Panc1 (cell line): ENCODE measurements around the gene STAU1. TPM values are rescaled to one million over a fixed set of nuclear protein-coding genes. Genes with fewer than 3 reads are reported as not detected.

Experiments used
- ATAC-seq: fragments of 200-7000 bp; cut with Tn5 transposase; 2 replicates; pipeline ENCODE4 v1.9.1; 2020; ENCODE audit warnings: mild to moderate bottlenecking, moderate library complexity
- BruUV-seq: library from RNA; stranded (reverse); fragments of 400-500 nt; replicated peaks from 2 replicates; lab custom pipeline; 2021; lab: Mats Ljungman, UMichigan
- CTCF ChIA-PET: fragments of 300-600 bp; sonication (Branson Sonifier 250); formaldehyde crosslinking; loops from one replicate; lab custom pipeline; 2022; ENCODE audit warnings: antibody characterized with exemption; lab: Charles Lee
- POLR2A ChIA-PET: fragments of 300-600 bp; sonication (Branson Sonifier 250); formaldehyde crosslinking; loops from one replicate; lab custom pipeline; 2022; ENCODE audit warnings: antibody characterized with exemption; lab: Charles Lee
- DNase-seq: peaks from one replicate; pipeline ENCODE4 v3.0.0-alpha.2; 2010; ENCODE audit warnings: low read depth, low spot score
- H3K27ac ChIP-seq: 2 replicates; pipeline ENCODE4 v1.5.1; 2011; ENCODE audit warnings: mild to moderate bottlenecking, low read length, inconsistent platforms
- H3K27me3 ChIP-seq: fragments of 200-500 bp; sonication (Bioruptor generic); 2 replicates; pipeline ENCODE4 v1.6.0; 2014; ENCODE audit warnings: low read length, inconsistent platforms; ENCODE audit not compliant: control insufficient read depth, insufficient read depth
- H3K36me3 ChIP-seq: fragments of 200-500 bp; sonication (Bioruptor generic); 2 replicates; pipeline ENCODE4 v1.5.1; 2014; ENCODE audit warnings: inconsistent platforms, mild to moderate bottlenecking, low read length, moderate library complexity; ENCODE audit not compliant: control insufficient read depth, insufficient read depth
- H3K4me1 ChIP-seq: 2 replicates; pipeline ENCODE4 v1.5.1; 2011; ENCODE audit warnings: inconsistent platforms, mild to moderate bottlenecking, low read length, moderate library complexity; ENCODE audit not compliant: control insufficient read depth, insufficient read depth
- H3K4me3 ChIP-seq, 2 experiments: 2 replicates each; pipeline ENCODE4 v1.5.1; 2011 to 2012; ENCODE audit warnings: low read depth in 2 of 2, low read length in 2 of 2, mild to moderate bottlenecking in 2 of 2, inconsistent platforms in 1 of 2, moderate library complexity in 1 of 2
- H3K9me3 ChIP-seq: fragments of 200-500 bp; sonication (Bioruptor generic); 2 replicates; pipeline ENCODE4 v1.5.1; 2014; ENCODE audit warnings: low read depth, mild to moderate bottlenecking, inconsistent platforms, low read length, moderate library complexity; ENCODE audit not compliant: control insufficient read depth, insufficient read depth
- CTCF ChIP-seq: fragments of 450-650 bp; IDR thresholded peaks from 2 replicates; pipeline ENCODE4 v1.5.1; 2017; ENCODE audit warnings: mild to moderate bottlenecking
- POLR2AphosphoS5 ChIP-seq: IDR thresholded peaks from 2 replicates; pipeline ENCODE4 v1.6.1; 2012; ENCODE audit warnings: mild to moderate bottlenecking, low read depth, low read length, moderate library complexity
- REST ChIP-seq, 2 experiments: IDR thresholded peaks; 2 replicates each; pipeline ENCODE4 v1.6.1; 2011 to 2012; ENCODE audit warnings: low read depth in 2 of 2, control low read depth in 1 of 2, low read length in 1 of 2, mild to moderate bottlenecking in 1 of 2, moderate library complexity in 1 of 2; ENCODE audit not compliant: insufficient read depth in 1 of 2
- SIN3A ChIP-seq: IDR thresholded peaks from 2 replicates; pipeline ENCODE4 v1.6.1; 2012; ENCODE audit warnings: low read depth, mild to moderate bottlenecking, low read length, moderate library complexity, borderline replicate concordance; ENCODE audit not compliant: insufficient read depth
- TCF7L2 ChIP-seq: IDR thresholded peaks from 2 replicates; pipeline ENCODE4 v1.6.1; 2011; ENCODE audit warnings: mild to moderate bottlenecking, low read depth, low read length, inconsistent platforms
- in situ Hi-C: cut with HindIII; loops from 2 replicates; pipeline ENCODE4 v1.10.0; 2016; ENCODE audit warnings: low sequenced_read_pairs, low pct_unique_long_range_greater_than_20kb
- intact Hi-C: fragments of 100-400 bp; cut with micrococcal nuclease; formaldehyde crosslinking; loops from one replicate; pipeline ENCODE4 v1.10.0; 2022; ENCODE audit not compliant: unreplicated experiment
- total RNA-seq: library from RNA; stranded (reverse); gene quantifications from one replicate; pipeline ENCODE4 v1.2.1, GENCODE V29; 2021; ENCODE audit not compliant: unreplicated experiment

STAU1 gene
- total RNA-seq, 1 experiment from 2014 or later = 103 TPM

- intact Hi-C loops = no loop called here
- no peaks in the 10 kb centered on the region for H3K27me3 ChIP-seq
- no peak for TF ChIP-seq SIN3A
- TF ChIP-seq TCF7L2 = no peak
- no peak for TF ChIP-seq CTCF
- no peak for TF ChIP-seq POLR2AphosphoS5
- TF ChIP-seq REST (IDR thresholded peaks at IDR 0.05; ENCODE audit: insufficient read depth in 1 of 2, low read depth in 2 of 2, low read length in 1 of 2) = no peak
- DNase-seq (no peak), ATAC-seq (no peak)
- H3K4me1 ChIP-seq = no peaks in the 10 kb centered on the region
- no peaks in the 10 kb centered on the region; the same call in 1 of the 2 replicates for H3K36me3 ChIP-seq
- in situ Hi-C loops = no loop called here
- ChIA-PET CTCF (no interaction called here), POLR2A (no interaction called here)
- H3K4me3 ChIP-seq = no peak overlapping the region
- H3K27ac ChIP-seq = no peak overlapping the region
- BruUV-seq = no TSS peak
- H3K9me3 ChIP-seq = no peaks in the 10 kb centered on the region
These were observed 64.2 kb downstream of the STAU1 start for GRCh38 chr20:49123982-49124381.

GRCh38 chr20:49122920-49123319 is 65.2 kb downstream of the STAU1 start:
- H3K36me3 ChIP-seq = no peaks in the 10 kb centered on the region; the same call in 1 of the 2 replicates
- no peaks in the 10 kb centered on the region for H3K4me1 ChIP-seq
- CTCF ChIA-PET = no interaction called here
- TF ChIP-seq CTCF (no peak), SIN3A (no peak), REST (IDR thresholded peaks at IDR 0.05; ENCODE audit: insufficient read depth in 1 of 2, low read depth in 2 of 2, low read length in 1 of 2) (no peak), TCF7L2 (no peak), POLR2AphosphoS5 (no peak)
- no peak overlapping the region for H3K4me3 ChIP-seq
- in situ Hi-C loops (no loop called here), intact Hi-C loops (no loop called here)
- H3K9me3 ChIP-seq = no peaks in the 10 kb centered on the region
- POLR2A ChIA-PET = no interaction called here
- BruUV-seq = no TSS peak
- H3K27me3 ChIP-seq = no peaks in the 10 kb centered on the region
- DNase-seq (no peak), ATAC-seq (no peak)
- H3K27ac ChIP-seq = no peak overlapping the region
